ENCODE data around the gene CBLN4.

DNA sequence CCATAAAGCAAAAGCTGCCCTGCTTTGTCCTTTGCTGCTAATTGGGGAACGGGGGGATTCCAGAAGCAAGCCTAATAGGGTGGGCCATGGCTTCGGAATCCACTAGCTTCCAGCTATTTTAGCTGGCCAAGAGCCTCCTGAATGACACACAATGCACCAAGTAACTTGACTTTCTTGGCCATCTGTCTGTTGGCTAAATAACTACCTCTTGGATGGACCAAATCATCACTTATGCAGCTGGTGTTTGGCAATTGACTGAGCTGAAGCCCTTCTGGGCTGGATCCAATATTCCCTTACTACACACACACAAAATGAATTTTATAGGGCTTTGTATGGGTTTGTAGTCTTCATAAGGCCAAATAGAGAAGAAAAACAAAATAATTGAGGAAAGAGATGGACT, 8.8 kb upstream of the CBLN4 start:
- TF ChIP-seq, protein P1, sequence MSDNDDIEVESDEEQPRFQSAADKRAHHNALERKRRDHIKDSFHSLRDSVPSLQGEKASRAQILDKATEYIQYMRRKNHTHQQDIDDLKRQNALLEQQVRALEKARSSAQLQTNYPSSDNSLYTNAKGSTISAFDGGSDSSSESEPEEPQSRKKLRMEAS (CRISPR knock-in tag; IDR thresholded peaks at IDR 0.05): no peak
- TF ChIP-seq, protein P2, sequence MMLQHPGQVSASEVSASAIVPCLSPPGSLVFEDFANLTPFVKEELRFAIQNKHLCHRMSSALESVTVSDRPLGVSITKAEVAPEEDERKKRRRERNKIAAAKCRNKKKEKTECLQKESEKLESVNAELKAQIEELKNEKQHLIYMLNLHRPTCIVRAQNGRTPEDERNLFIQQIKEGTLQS (CRISPR knock-in tag; conservative IDR thresholded peaks at IDR 0.05): no peak
- TF ChIP-seq TEAD4 (CRISPR knock-in tag; IDR thresholded peaks at IDR 0.05) (no peak), NR2C2 (CRISPR knock-in tag; IDR thresholded peaks at IDR 0.05) (no peak), MYBL2 (CRISPR knock-in tag; IDR thresholded peaks at IDR 0.05) (no peak), ESRRA (CRISPR knock-in tag; IDR thresholded peaks at IDR 0.05; ENCODE audit: borderline replicate concordance) (no peak), CREB1 (CRISPR knock-in tag; IDR thresholded peaks at IDR 0.05) (no peak), MXD4 (CRISPR knock-in tag; IDR thresholded peaks at IDR 0.05; ENCODE audit: borderline replicate concordance) (no peak), NFE2L1 (CRISPR knock-in tag; IDR thresholded peaks at IDR 0.05) (no peak), ZNF263 (CRISPR knock-in tag; IDR thresholded peaks at IDR 0.05; ENCODE audit: low read depth) (no peak)
- TF ChIP-seq, protein P3, sequence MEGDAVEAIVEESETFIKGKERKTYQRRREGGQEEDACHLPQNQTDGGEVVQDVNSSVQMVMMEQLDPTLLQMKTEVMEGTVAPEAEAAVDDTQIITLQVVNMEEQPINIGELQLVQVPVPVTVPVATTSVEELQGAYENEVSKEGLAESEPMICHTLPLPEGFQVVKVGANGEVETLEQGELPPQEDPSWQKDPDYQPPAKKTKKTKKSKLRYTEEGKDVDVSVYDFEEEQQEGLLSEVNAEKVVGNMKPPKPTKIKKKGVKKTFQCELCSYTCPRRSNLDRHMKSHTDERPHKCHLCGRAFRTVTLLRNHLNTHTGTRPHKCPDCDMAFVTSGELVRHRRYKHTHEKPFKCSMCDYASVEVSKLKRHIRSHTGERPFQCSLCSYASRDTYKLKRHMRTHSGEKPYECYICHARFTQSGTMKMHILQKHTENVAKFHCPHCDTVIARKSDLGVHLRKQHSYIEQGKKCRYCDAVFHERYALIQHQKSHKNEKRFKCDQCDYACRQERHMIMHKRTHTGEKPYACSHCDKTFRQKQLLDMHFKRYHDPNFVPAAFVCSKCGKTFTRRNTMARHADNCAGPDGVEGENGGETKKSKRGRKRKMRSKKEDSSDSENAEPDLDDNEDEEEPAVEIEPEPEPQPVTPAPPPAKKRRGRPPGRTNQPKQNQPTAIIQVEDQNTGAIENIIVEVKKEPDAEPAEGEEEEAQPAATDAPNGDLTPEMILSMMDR (IDR thresholded peaks at IDR 0.05): no peak
- TF ChIP-seq, protein P4, sequence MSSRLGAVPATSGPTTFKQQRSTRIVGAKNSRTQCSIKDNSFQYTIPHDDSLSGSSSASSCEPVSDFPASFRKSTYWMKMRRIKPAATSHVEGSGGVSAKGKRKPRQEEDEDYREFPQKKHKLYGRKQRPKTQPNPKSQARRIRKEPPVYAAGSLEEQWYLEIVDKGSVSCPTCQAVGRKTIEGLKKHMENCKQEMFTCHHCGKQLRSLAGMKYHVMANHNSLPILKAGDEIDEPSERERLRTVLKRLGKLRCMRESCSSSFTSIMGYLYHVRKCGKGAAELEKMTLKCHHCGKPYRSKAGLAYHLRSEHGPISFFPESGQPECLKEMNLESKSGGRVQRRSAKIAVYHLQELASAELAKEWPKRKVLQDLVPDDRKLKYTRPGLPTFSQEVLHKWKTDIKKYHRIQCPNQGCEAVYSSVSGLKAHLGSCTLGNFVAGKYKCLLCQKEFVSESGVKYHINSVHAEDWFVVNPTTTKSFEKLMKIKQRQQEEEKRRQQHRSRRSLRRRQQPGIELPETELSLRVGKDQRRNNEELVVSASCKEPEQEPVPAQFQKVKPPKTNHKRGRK (CRISPR knock-in tag; IDR thresholded peaks at IDR 0.05; ENCODE audit: borderline replicate concordance): no peak
- TF ChIP-seq, protein P5, sequence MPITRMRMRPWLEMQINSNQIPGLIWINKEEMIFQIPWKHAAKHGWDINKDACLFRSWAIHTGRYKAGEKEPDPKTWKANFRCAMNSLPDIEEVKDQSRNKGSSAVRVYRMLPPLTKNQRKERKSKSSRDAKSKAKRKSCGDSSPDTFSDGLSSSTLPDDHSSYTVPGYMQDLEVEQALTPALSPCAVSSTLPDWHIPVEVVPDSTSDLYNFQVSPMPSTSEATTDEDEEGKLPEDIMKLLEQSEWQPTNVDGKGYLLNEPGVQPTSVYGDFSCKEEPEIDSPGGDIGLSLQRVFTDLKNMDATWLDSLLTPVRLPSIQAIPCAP (CRISPR knock-in tag; IDR thresholded peaks at IDR 0.05): no peak
- TF ChIP-seq, protein P6, sequence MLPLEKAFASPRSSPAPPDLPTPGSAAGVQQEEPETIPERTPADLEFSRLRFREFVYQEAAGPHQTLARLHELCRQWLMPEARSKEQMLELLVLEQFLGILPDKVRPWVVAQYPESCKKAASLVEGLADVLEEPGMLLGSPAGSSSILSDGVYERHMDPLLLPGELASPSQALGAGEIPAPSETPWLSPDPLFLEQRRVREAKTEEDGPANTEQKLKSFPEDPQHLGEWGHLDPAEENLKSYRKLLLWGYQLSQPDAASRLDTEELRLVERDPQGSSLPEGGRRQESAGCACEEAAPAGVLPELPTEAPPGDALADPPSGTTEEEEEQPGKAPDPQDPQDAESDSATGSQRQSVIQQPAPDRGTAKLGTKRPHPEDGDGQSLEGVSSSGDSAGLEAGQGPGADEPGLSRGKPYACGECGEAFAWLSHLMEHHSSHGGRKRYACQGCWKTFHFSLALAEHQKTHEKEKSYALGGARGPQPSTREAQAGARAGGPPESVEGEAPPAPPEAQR (CRISPR knock-in tag; IDR thresholded peaks at IDR 0.05): no peak

Data from WTC11 (cell line).